ENCODE measurements around the gene TMEM235. TPM values are rescaled to one million over a fixed set of nuclear protein-coding genes. Genes with fewer than 3 reads are reported as not detected.

The TMEM235 gene
- total and polyA plus RNA-seq, 2 donors (not counting 3 experiments of a cell fraction or from before 2014, with no cell fraction given) = 0.04 to 0.38 TPM

DNA sequence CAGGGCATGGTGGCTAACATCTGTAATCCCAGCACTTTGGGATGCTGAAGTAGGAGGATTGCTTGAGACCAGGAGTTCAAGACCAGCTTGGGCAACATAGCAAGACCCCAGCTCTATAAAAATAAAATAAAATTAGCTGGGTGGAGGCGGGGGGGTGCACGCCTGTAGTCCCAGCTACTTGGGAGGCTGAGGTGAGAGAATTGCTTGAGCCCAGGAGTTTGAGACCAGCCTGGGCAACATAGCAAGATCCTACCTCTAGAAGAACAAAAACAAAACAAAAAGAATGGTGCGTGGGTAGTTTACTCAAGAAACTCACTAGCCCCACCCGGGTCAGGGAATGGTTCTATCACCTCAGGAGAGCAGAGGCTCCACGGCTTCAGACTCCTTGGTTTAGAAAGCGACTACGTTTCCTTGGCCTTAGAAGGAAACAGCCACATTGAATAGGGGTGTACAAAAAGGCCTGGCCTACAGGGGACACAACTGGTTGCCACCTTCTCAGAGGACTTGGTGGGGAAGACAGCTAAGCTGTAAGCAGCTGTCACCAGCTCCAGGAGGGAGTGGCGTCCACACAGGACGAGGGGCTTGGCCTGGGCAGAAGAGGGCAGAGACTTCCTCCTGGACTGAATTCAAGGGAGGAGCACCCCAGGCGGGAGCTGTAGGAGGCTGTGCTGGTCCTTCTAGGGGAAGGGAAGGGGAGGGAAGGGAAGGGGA, 45.3 kb upstream of the TMEM235 start:
- BruUV-seq (replicated peaks) = TSS peak; percentile 25
- peaks cover 19% of the 10 kb centered on the region for H3K79me2 ChIP-seq (ENCODE audit: control insufficient read depth, insufficient read depth, low read length)
- intact Hi-C loops (cut with micrococcal nuclease) = loop anchor here (5.0 kb wide), 2 partner anchors 229 to 354 kb away; partner anchors contain the start of gene TNRC6C
- peak overlapping the region; percentile 75 for H2AFZ ChIP-seq (ENCODE audit: low read depth, low read length)
- H3K9me3 ChIP-seq (replicated peaks; ENCODE audit: control insufficient read depth, insufficient read depth, low read length) = no peaks in the 10 kb centered on the region
- peaks cover 0 to 2% of the 10 kb centered on the region in 2 experiments for H3K36me3 ChIP-seq (ENCODE audit: control insufficient read depth in 2 of 2, extremely low read depth in 1 of 2, insufficient read depth in 2 of 2, low read length in 2 of 2)
- ChIA-PET CTCF (interaction anchor here (0.6 to 3.3 kb wide), 8 partner anchors 8 to 236 kb away, joined by 3 to 24 read pairs (median 6); no protein-coding TSS in a partner anchor), POLR2A (interaction anchor here (0.7 to 1.7 kb wide), 3 partner anchors 10 to 91 kb away, joined by 3 to 5 read pairs (median 3); no protein-coding TSS in a partner anchor)
- peak overlapping the region; percentile 62 for H3K9ac ChIP-seq (replicated peaks; ENCODE audit: extremely low read depth, insufficient read depth, low read length)
- H3K9me1 ChIP-seq (replicated peaks; ENCODE audit: control insufficient read depth, extremely low read depth, insufficient read depth, low read length) = no peaks in the 10 kb centered on the region
- no peak overlapping the region for H3K27ac ChIP-seq (ENCODE audit: insufficient read depth, low read depth, low read length)
- H3K4me2 ChIP-seq (ENCODE audit: insufficient read depth, low read length) = peak overlapping the region; percentile 86
- peak overlapping the region in 2 of 3 experiments; percentile 24 to 68 for H3K4me3 ChIP-seq (replicated peaks in 1 of 3; ENCODE audit: insufficient read depth in 1 of 3, low read depth in 1 of 3, low read length in 3 of 3)
- peaks cover 11% of the 10 kb centered on the region for H3K4me1 ChIP-seq (ENCODE audit: control insufficient read depth, extremely low read depth, insufficient read depth, low read length)
- dilution Hi-C loops (cut with MboI; ENCODE audit: extremely low pct_ligation_motif_present, low sequenced_read_pairs) = no loop called here
- FAIRE-seq (peak; percentile 66), DNase-seq (ENCODE audit: low read depth, low spot score) (no peak)
- no peak for TF ChIP-seq POLR2AphosphoS5 (IDR thresholded peaks at IDR 0.05; ENCODE audit: insufficient read depth, low read depth, low read length)
- TF ChIP-seq, protein P1, sequence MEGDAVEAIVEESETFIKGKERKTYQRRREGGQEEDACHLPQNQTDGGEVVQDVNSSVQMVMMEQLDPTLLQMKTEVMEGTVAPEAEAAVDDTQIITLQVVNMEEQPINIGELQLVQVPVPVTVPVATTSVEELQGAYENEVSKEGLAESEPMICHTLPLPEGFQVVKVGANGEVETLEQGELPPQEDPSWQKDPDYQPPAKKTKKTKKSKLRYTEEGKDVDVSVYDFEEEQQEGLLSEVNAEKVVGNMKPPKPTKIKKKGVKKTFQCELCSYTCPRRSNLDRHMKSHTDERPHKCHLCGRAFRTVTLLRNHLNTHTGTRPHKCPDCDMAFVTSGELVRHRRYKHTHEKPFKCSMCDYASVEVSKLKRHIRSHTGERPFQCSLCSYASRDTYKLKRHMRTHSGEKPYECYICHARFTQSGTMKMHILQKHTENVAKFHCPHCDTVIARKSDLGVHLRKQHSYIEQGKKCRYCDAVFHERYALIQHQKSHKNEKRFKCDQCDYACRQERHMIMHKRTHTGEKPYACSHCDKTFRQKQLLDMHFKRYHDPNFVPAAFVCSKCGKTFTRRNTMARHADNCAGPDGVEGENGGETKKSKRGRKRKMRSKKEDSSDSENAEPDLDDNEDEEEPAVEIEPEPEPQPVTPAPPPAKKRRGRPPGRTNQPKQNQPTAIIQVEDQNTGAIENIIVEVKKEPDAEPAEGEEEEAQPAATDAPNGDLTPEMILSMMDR (IDR thresholded peaks at IDR 0.05; ENCODE audit: extremely low read depth in 1 of 2, insufficient read depth in 1 of 2, low read depth in 1 of 2, low read length in 2 of 2) = no peak
- TF ChIP-seq FOS (IDR thresholded peaks at IDR 0.05; ENCODE audit: borderline replicate concordance, insufficient read depth, low read length) = no peak
- TF ChIP-seq POLR2A (IDR thresholded peaks at IDR 0.05; ENCODE audit: low read depth, low read length) = no peak
- no peak for TF ChIP-seq GATA2 (IDR thresholded peaks at IDR 0.05; ENCODE audit: insufficient read depth, insufficient read length, low read depth, low read length)
- H3K27me3 ChIP-seq (ENCODE audit: control insufficient read depth in 2 of 2, insufficient read depth in 2 of 2, low read length in 2 of 2) = no peaks in the 10 kb centered on the region
- H4K20me1 ChIP-seq (replicated peaks; ENCODE audit: control insufficient read depth, extremely low read depth, insufficient read depth, low read length) = no peaks in the 10 kb centered on the region
